ENCODE measurements around the gene ARFRP1. TPM values are rescaled to one million over a fixed set of nuclear protein-coding genes. Genes with fewer than 3 reads are reported as not detected.

The ARFRP1 gene
- total RNA-seq, 1 experiment from 2014 or later = 42.7 TPM

- no peak within 1 kb of the TSS for H2AK5ac ChIP-seq (ENCODE audit: insufficient read length, low read length)
- H3K27me3 ChIP-seq (ENCODE audit: insufficient read depth, low read length) = no peaks in the 10 kb centered on the region
- H3T11ph ChIP-seq (ENCODE audit: low read length) = no peak within 1 kb of the TSS
- no peak within 1 kb of the TSS for H3K23ac ChIP-seq (ENCODE audit: insufficient read length, low read depth, low read length)
- no peak within 1 kb of the TSS for H2BK12ac ChIP-seq (ENCODE audit: insufficient read length, low read depth, low read length)
- H2BK20ac ChIP-seq (ENCODE audit: low read depth, low read length, poor library complexity, severe bottlenecking) = no peak within 1 kb of the TSS
- H3K36me3 Mint-ChIP-seq (ENCODE audit: insufficient read depth in 1 of 3, low read depth in 3 of 3) = peaks cover 9 to 18% (median 10%) of the 10 kb centered on the region in 3 experiments; a peak in 6 of 7 replicates
- no peak within 1 kb of the TSS for H3K56ac ChIP-seq (ENCODE audit: insufficient read length, low read depth, low read length)
- H3K4ac ChIP-seq (ENCODE audit: low read depth, low read length) = no peak within 1 kb of the TSS
- H4K8ac ChIP-seq (replicated peaks; ENCODE audit: insufficient read length, low read depth, low read length) = no peak within 1 kb of the TSS
- no peaks in the 10 kb centered on the region; the same call in 1 of the 2 replicates for H3K27me3 Mint-ChIP-seq (ENCODE audit: low read depth)
- no CpG with 5 or more reads among the region's 31 CpGs for WGBS (ENCODE audit: extremely low coverage, insufficient read length, low lambda C conversion rate)
- H3K9ac ChIP-seq (ENCODE audit: extremely low read depth, insufficient read length, low read length) = no peak within 1 kb of the TSS
- H3K4me2 ChIP-seq (ENCODE audit: insufficient read depth, insufficient read length, low read length) = peak within 1 kb of the TSS; percentile 37
- no peaks in the 10 kb centered on the region for H3K4me1 Mint-ChIP-seq
- no peak within 1 kb of the TSS for H4K91ac ChIP-seq (ENCODE audit: insufficient read length, low read depth, low read length)
- DNase-seq = peak; percentile 33
- H4K20me1 ChIP-seq (ENCODE audit: control insufficient read depth, insufficient read depth, insufficient read length) = no peaks in the 10 kb centered on the region
- no peak within 1 kb of the TSS for H3K27ac Mint-ChIP-seq
- H3K9me3 ChIP-seq (ENCODE audit: control insufficient read depth, low read depth, low read length) = no peaks in the 10 kb centered on the region
- no peaks in the 10 kb centered on the region for H3K9me3 Mint-ChIP-seq
- no peak within 1 kb of the TSS for H2BK5ac ChIP-seq (ENCODE audit: insufficient read length, low read length)
- no peak within 1 kb of the TSS for H2BK120ac ChIP-seq (ENCODE audit: low read depth, low read length, poor library complexity, severe bottlenecking)
- no peak within 1 kb of the TSS for H3K27ac ChIP-seq (ENCODE audit: insufficient read length, low read depth, low read length)
- no peak within 1 kb of the TSS for H3K4me3 Mint-ChIP-seq
- H4K5ac ChIP-seq (ENCODE audit: insufficient read length, low read depth, low read length) = no peak within 1 kb of the TSS
- H3K79me2 ChIP-seq (ENCODE audit: insufficient read depth, low read length) = no peaks in the 10 kb centered on the region
- H3K14ac ChIP-seq (ENCODE audit: insufficient read depth, low read length) = no peak within 1 kb of the TSS
- no peak within 1 kb of the TSS for H3K18ac ChIP-seq (ENCODE audit: insufficient read length, low read depth, low read length)
- H2AFZ ChIP-seq (ENCODE audit: low read length) = no peak within 1 kb of the TSS
- H3K4me1 ChIP-seq (ENCODE audit: insufficient read depth, low read length) = no peaks in the 10 kb centered on the region
- H3K79me1 ChIP-seq (ENCODE audit: insufficient read depth, low read depth, low read length, poor library complexity, severe bottlenecking) = no peaks in the 10 kb centered on the region
- no peak within 1 kb of the TSS for H2BK15ac ChIP-seq (ENCODE audit: low read depth, low read length)
- TF ChIP-seq, protein P1, sequence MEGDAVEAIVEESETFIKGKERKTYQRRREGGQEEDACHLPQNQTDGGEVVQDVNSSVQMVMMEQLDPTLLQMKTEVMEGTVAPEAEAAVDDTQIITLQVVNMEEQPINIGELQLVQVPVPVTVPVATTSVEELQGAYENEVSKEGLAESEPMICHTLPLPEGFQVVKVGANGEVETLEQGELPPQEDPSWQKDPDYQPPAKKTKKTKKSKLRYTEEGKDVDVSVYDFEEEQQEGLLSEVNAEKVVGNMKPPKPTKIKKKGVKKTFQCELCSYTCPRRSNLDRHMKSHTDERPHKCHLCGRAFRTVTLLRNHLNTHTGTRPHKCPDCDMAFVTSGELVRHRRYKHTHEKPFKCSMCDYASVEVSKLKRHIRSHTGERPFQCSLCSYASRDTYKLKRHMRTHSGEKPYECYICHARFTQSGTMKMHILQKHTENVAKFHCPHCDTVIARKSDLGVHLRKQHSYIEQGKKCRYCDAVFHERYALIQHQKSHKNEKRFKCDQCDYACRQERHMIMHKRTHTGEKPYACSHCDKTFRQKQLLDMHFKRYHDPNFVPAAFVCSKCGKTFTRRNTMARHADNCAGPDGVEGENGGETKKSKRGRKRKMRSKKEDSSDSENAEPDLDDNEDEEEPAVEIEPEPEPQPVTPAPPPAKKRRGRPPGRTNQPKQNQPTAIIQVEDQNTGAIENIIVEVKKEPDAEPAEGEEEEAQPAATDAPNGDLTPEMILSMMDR (conservative IDR thresholded peaks at IDR 0.05) = no peak
- H3K23me2 ChIP-seq (ENCODE audit: insufficient read length, low read depth, low read length, poor library complexity, severe bottlenecking) = peaks cover 8% of the 10 kb centered on the region
These were observed 28.3 kb upstream of the ARFRP1 start, which contains the start of gene LIME1 for GRCh38 chr20:63735859-63736718. TSS of gene LIME1 (plus strand) at chr20:63736664. CDS start at chr20:63737550, 886 bp downstream.
